Measurements from ENCODE around the gene GPR153. TPM values are rescaled to one million over a fixed set of nuclear protein-coding genes. Genes with fewer than 3 reads are reported as not detected.
A peak's percentile ranks its signal among the peaks of the same experiment; 100 is the strongest.

GPR153 gene
- total and polyA plus RNA-seq, 10 donors = 2.1 to 26.6 (median 12.4) TPM

GRCh38 chr1:6245869-6246496, 14.9 kb downstream of the GPR153 start:
- H3K4me1 ChIP-seq = peaks cover 29 to 80% (median 59%) of the 10 kb centered on the region in 6 donors
- no peak for DNase-seq
- no peak overlapping the region for H3K27ac ChIP-seq
- peak overlapping the region in 4 of 8 donors; percentile 5 to 52 (median 16) for H3K4me3 ChIP-seq
- no peaks in the 10 kb centered on the region for H3K9me3 ChIP-seq
- no peaks in the 10 kb centered on the region for H3K36me3 ChIP-seq
- intact Hi-C loops (cut with DNase I; ENCODE audit: low total_unique reads) = loop anchor here (5.0 kb wide), 2 partner anchors 96 to 161 kb away; no protein-coding TSS in a partner anchor
- peaks cover 13 to 100% (median 86%) of the 10 kb centered on the region in 7 donors for H3K27me3 ChIP-seq (replicated peaks in 1 of 7)
- WGBS, 5 donors = 5 to 15% (median 6%) methylated on average over 10 to 49 of the region's 49 CpGs
- TF ChIP-seq POLR2A (IDR thresholded peaks at IDR 0.05) = no peak
- TF ChIP-seq POLR2AphosphoS5 (IDR thresholded peaks at IDR 0.05) = no peak
- TF ChIP-seq CTCF (IDR thresholded peaks at IDR 0.05 in 8 of 11, conservative IDR thresholded peaks at IDR 0.05 in 3 of 11) = no peak

- Histone ChIP-seq H3K4me3 (peak overlapping the region in 4 of 8 donors; percentile 5 to 52 (median 16)), H3K4me1 (peaks cover 29 to 73% (median 56%) of the 10 kb centered on the region in 6 donors), H3K27ac (no peak overlapping the region), H3K9me3 (no peaks in the 10 kb centered on the region), H3K27me3 (replicated peaks in 1 of 7) (peaks cover 13 to 100% (median 87%) of the 10 kb centered on the region in 7 donors), H3K36me3 (no peaks in the 10 kb centered on the region)
- WGBS, 5 donors = 2 to 4% (median 2%) methylated on average over 27 to 79 of the region's 79 CpGs
- DNase-seq = peak; percentile 92
- peak; percentile 56 to 86 (median 75) for TF ChIP-seq CTCF (IDR thresholded peaks at IDR 0.05 in 8 of 11, conservative IDR thresholded peaks at IDR 0.05 in 3 of 11)
- TF ChIP-seq POLR2A (IDR thresholded peaks at IDR 0.05) = no peak
- peak; percentile 37 to 73 (median 44) for TF ChIP-seq POLR2AphosphoS5 (IDR thresholded peaks at IDR 0.05)
- intact Hi-C loops (cut with DNase I; ENCODE audit: low total_unique reads) = loop anchor here (5.0 kb wide), 2 partner anchors 97 to 162 kb away; no protein-coding TSS in a partner anchor
Measured at GRCh38 chr1:6245086-6245868, 15.6 kb downstream of the GPR153 start.

- DNase-seq = no peak
- H3K27ac ChIP-seq = no peak overlapping the region
- intact Hi-C loops (cut with DNase I; ENCODE audit: low total_unique reads) = loop anchor here (5.0 kb wide), 2 partner anchors 98 to 163 kb away; no protein-coding TSS in a partner anchor
- H3K36me3 ChIP-seq = no peaks in the 10 kb centered on the region
- H3K4me1 ChIP-seq = peaks cover 29 to 67% (median 50%) of the 10 kb centered on the region in 6 donors
- TF ChIP-seq POLR2AphosphoS5 (IDR thresholded peaks at IDR 0.05) (no peak), CTCF (IDR thresholded peaks at IDR 0.05 in 8 of 11, conservative IDR thresholded peaks at IDR 0.05 in 3 of 11) (no peak), POLR2A (IDR thresholded peaks at IDR 0.05) (no peak)
- peak overlapping the region in 1 of 8 donors; percentile 52 for H3K4me3 ChIP-seq
- H3K9me3 ChIP-seq = no peaks in the 10 kb centered on the region
- 2 to 4% (median 4%) methylated on average over 23 to 24 of the region's 24 CpGs for WGBS, 5 donors
- peaks cover 13 to 100% (median 88%) of the 10 kb centered on the region in 7 donors for H3K27me3 ChIP-seq (replicated peaks in 1 of 7)
Measured at GRCh38 chr1:6244401-6245049, 16.4 kb downstream of the GPR153 start.
